Progenitor cell of endocrine pancreas (in vitro differentiated cells): ENCODE results near the gene CALML6. TPM values are rescaled to one million over a fixed set of nuclear protein-coding genes. Genes with fewer than 3 reads are reported as not detected.
A peak's percentile ranks its signal among the peaks of the same experiment; 100 is the strongest.
"Not testable (repeated sequence)": the region's sequence is repeated elsewhere in the genome, so short reads cannot be mapped to it uniquely, and the experiment has no call there.

ENCODE experiments used
- DNase-seq: peaks from one replicate; pipeline ENCODE4 v3.0.0; 2021; ENCODE audit warnings: low spot score; ENCODE audit not compliant: unreplicated experiment
- H3K27ac Mint-ChIP-seq: 2 replicates; pipeline ENCODE4 v1.8.0; 2021; ENCODE audit warnings: mild to moderate bottlenecking, moderate library complexity, mixed read lengths
- H3K27me3 Mint-ChIP-seq: 2 replicates; pipeline ENCODE4 v1.8.0; 2021; ENCODE audit warnings: mixed read lengths
- H3K36me3 Mint-ChIP-seq: 2 replicates; pipeline ENCODE4 v1.8.0; 2022; ENCODE audit warnings: mixed read lengths; ENCODE audit not compliant: insufficient read depth
- H3K4me1 Mint-ChIP-seq: 2 replicates; pipeline ENCODE4 v1.8.0; 2021; ENCODE audit warnings: low read depth, mixed read lengths
- H3K4me3 Mint-ChIP-seq: 2 replicates; pipeline ENCODE4 v1.8.0; 2021; ENCODE audit warnings: low read depth, mild to moderate bottlenecking, moderate library complexity, mixed read lengths
- H3K9me3 Mint-ChIP-seq: 2 replicates; pipeline ENCODE4 v1.8.0; 2021; ENCODE audit warnings: low read depth, mixed read lengths
- CTCF ChIP-seq: fragments of 200-600 bp; sonication (generic); IDR thresholded peaks from one replicate; pipeline ENCODE4 v1.5.0; 2021; ENCODE audit warnings: antibody characterized with exemption, mild to moderate bottlenecking; ENCODE audit not compliant: unreplicated experiment
- total RNA-seq: library from RNA; stranded (reverse); gene quantifications from 2 replicates; pipeline ENCODE4 v1.2.1, GENCODE V29; 2021

CALML6 gene
- total RNA-seq, 1 donor from 2014 or later, result 1.1 TPM

GRCh38 chr1:1927751-1928150 is 12.7 kb downstream of the CALML6 start:
- no peak for TF ChIP-seq CTCF
- Mint-ChIP-seq H3K27ac (no peak overlapping the region), H3K36me3 (no peaks in the 10 kb centered on the region), H3K9me3 (no peaks in the 10 kb centered on the region), H3K4me1 (no peaks in the 10 kb centered on the region), H3K4me3 (no peak overlapping the region), H3K27me3 (no peaks in the 10 kb centered on the region)
- DNase-seq, result no peak

DNA sequence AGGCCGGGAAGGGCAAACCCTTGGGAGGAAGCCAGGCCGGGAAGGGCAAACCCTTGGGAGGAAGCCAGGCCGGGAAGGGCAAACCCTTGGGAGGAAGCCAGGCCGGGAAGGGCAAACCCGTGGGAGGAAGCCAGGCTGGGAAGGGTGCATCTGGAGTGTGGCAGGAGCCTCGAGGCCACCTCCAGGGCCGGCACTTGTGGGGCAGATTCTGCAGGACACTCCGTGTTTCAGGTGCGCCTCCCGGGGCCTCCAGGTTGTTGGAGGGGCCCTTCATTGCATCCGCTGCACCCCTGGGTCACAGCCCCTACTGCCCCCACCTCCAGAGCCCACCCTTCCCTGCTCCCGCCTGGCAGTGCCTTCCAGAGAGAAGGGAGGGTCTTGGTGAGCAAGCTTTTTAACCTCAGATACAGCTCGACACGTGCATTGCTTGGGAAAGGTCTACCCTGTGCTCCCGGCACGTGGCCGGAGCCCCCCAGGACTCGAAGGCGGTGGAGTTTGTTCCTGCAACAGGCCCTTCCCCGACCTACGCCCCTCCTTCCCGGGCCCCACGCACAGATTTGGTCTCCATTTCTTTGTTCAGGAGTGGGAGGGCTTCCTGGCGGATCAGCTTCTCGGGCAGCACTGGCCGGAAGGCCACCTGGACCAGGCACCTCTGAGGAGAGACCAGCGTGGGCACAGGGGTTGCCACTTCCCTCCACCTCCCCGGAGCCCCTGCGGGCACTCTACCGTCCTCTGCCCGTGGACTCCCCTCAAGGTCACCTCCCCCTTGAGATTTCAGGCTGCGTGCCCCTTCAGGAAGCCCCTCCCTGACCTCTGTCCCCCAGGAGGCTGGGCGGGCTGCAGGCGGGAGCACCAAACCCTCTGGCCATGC is 13.4 kb downstream of the CALML6 start:
- H3K4me3 Mint-ChIP-seq, result no peak overlapping the region
- no peaks in the 10 kb centered on the region for H3K4me1 Mint-ChIP-seq
- H3K27me3 Mint-ChIP-seq, result no peaks in the 10 kb centered on the region
- no peak for DNase-seq
- TF ChIP-seq CTCF, result no peak
- no peaks in the 10 kb centered on the region for H3K9me3 Mint-ChIP-seq
- no peaks in the 10 kb centered on the region for H3K36me3 Mint-ChIP-seq
- H3K27ac Mint-ChIP-seq, result no peak overlapping the region

- DNase-seq, result no peak
- H3K4me1 Mint-ChIP-seq, result no peaks in the 10 kb centered on the region
- no peaks in the 10 kb centered on the region for H3K36me3 Mint-ChIP-seq
- no peaks in the 10 kb centered on the region for H3K27me3 Mint-ChIP-seq
- no peak overlapping the region for H3K4me3 Mint-ChIP-seq
- no peak for TF ChIP-seq CTCF
- peaks cover 3% of the 10 kb centered on the region for H3K9me3 Mint-ChIP-seq
- H3K27ac Mint-ChIP-seq, result no peak overlapping the region
Measured at GRCh38 chr1:1929102-1929638, 14.1 kb downstream of the CALML6 start.

GRCh38 chr1:1929639-1930545 is 14.8 kb downstream of the CALML6 start:
- Mint-ChIP-seq H3K9me3 (peaks cover 5% of the 10 kb centered on the region), H3K36me3 (no peaks in the 10 kb centered on the region), H3K27ac (no peak overlapping the region), H3K4me3 (no peak overlapping the region), H3K27me3 (no peaks in the 10 kb centered on the region), H3K4me1 (no peaks in the 10 kb centered on the region)
- TF ChIP-seq CTCF, result no peak
- peak; percentile 7 for DNase-seq

DNA sequence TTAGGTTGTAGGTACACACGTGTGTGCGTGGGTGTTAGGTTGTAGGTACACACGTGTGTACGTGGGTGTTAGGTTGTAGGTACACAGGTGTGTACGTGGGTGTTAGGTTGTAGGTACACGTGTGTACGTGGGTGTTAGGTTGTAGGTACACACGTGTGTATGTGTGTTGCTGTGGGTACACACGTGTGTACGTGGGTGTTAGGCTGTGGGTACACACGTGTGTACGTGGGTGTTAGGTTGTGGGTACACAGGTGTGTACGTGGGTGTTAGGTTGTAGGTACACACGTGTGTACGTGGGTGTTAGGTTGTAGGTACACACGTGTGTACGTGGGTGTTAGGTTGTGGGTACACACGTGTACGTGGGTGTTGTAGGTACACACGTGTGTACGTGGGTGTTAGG is 19.8 kb downstream of the CALML6 start:
- not testable (repeated sequence) for H3K27me3 Mint-ChIP-seq, H3K4me1 Mint-ChIP-seq, H3K9me3 Mint-ChIP-seq, DNase-seq, H3K27ac Mint-ChIP-seq, H3K4me3 Mint-ChIP-seq, H3K36me3 Mint-ChIP-seq
